Esophagus muscularis mucosa (tissue), 4 donors: Measurements from ENCODE around the gene SMAD2.

Source experiments
- CTCF ChIP-seq, 3 experiments: fragments of 200-600 bp in 2 of 3; fragments of 450-650 bp in 1 of 3; sonication (generic) in 2 of 3; IDR thresholded peaks; one replicate each; pipeline ENCODE4 v1.5.1; 2017 to 2019; ENCODE audit warnings: antibody characterized with exemption in 3 of 3, mild to moderate bottlenecking in 2 of 3, moderate library complexity in 1 of 3
- EP300 ChIP-seq: sonication (generic); formaldehyde crosslinking; IDR thresholded peaks from one replicate; pipeline ENCODE4 v1.6.1; 2017; ENCODE audit warnings: antibody characterized with exemption
- POLR2A ChIP-seq: fragments of 450-650 bp; IDR thresholded peaks from one replicate; pipeline ENCODE4 v1.6.1; 2017; ENCODE audit warnings: antibody characterized with exemption, moderate library complexity, mild to moderate bottlenecking, low read depth
- POLR2AphosphoS5 ChIP-seq, 2 donors: sonication (generic); formaldehyde crosslinking; IDR thresholded peaks; one replicate each; pipeline ENCODE4 v1.6.1; 2017; ENCODE audit warnings: antibody characterized with exemption in 2 of 2

GRCh38 chr18:47917923-47918610 lies 12.4 kb downstream of the SMAD2 start:
- TF ChIP-seq POLR2AphosphoS5 (IDR thresholded peaks at IDR 0.05), result no peak
- TF ChIP-seq CTCF (IDR thresholded peaks at IDR 0.05), result no peak
- TF ChIP-seq POLR2A, result no peak
- TF ChIP-seq EP300, result no peak
